Trophoblast cell (in vitro differentiated cells and primary cell): ENCODE measurements around the gene ANTXR1.

Experiments
- DNase-seq, 2 donors: peaks; one replicate each; pipeline ENCODE4 v3.0.0-alpha.2; 2016
- H2AFZ ChIP-seq: 2 replicates; pipeline ENCODE4 v1.6.1; 2013; ENCODE audit warnings: low read length, moderate library complexity, mild to moderate bottlenecking; ENCODE audit not compliant: insufficient read depth, poor library complexity
- H2AK5ac ChIP-seq: 2 replicates; pipeline ENCODE4 v1.6.1; 2013; ENCODE audit warnings: mild to moderate bottlenecking, low read length
- H2BK120ac ChIP-seq: 2 replicates; pipeline ENCODE4 v1.6.1; 2013; ENCODE audit warnings: low read length, mild to moderate bottlenecking, moderate library complexity; ENCODE audit not compliant: insufficient read depth, poor library complexity
- H2BK12ac ChIP-seq: 2 replicates; pipeline ENCODE4 v1.6.1; 2013; ENCODE audit warnings: mild to moderate bottlenecking, low read length, moderate library complexity
- H2BK5ac ChIP-seq: 2 replicates; pipeline ENCODE4 v1.6.1; 2013; ENCODE audit warnings: low read length, low read depth, moderate library complexity, mild to moderate bottlenecking; ENCODE audit not compliant: poor library complexity
- H3K14ac ChIP-seq: 2 replicates; pipeline ENCODE4 v1.6.1; 2013; ENCODE audit warnings: mild to moderate bottlenecking, low read length
- H3K18ac ChIP-seq: 2 replicates; pipeline ENCODE4 v1.6.1; 2013; ENCODE audit warnings: mild to moderate bottlenecking, low read length
- H3K23ac ChIP-seq: 2 replicates; pipeline ENCODE4 v1.6.1; 2013; ENCODE audit warnings: low read length
- H3K27ac ChIP-seq: 2 replicates; pipeline ENCODE4 v1.5.1; 2013; ENCODE audit warnings: low read depth, mild to moderate bottlenecking, inconsistent platforms, low read length, moderate library complexity
- H3K27me3 ChIP-seq: 2 replicates; pipeline ENCODE4 v1.6.1; 2013; ENCODE audit warnings: inconsistent platforms, mild to moderate bottlenecking, low read length, moderate library complexity; ENCODE audit not compliant: insufficient read depth
- H3K36me3 ChIP-seq, 2 experiments: 1 replicate in 1 of 2; 2 replicates in 1 of 2; pipeline ENCODE4 v1.6.1; 2013; ENCODE audit warnings: low read length in 2 of 2, mild to moderate bottlenecking in 2 of 2, moderate library complexity in 1 of 2; ENCODE audit not compliant: insufficient read depth in 2 of 2, control insufficient read depth in 1 of 2
- H3K4ac ChIP-seq: 2 replicates; pipeline ENCODE4 v1.6.1; 2013; ENCODE audit warnings: low read depth, mild to moderate bottlenecking, low read length, moderate library complexity
- H3K4me1 ChIP-seq, 2 experiments: 1 replicate in 1 of 2; 2 replicates in 1 of 2; pipeline ENCODE4 v1.6.1; 2013; ENCODE audit warnings: low read length in 2 of 2, mild to moderate bottlenecking in 2 of 2, moderate library complexity in 1 of 2; ENCODE audit not compliant: insufficient read depth in 2 of 2, control insufficient read depth in 1 of 2
- H3K4me2 ChIP-seq: 2 replicates; pipeline ENCODE4 v1.6.1; 2013; ENCODE audit warnings: inconsistent platforms, mild to moderate bottlenecking, low read length, moderate library complexity
- H3K4me3 ChIP-seq: 2 replicates; pipeline ENCODE4 v1.5.1; 2013; ENCODE audit warnings: mild to moderate bottlenecking, low read depth, low read length, inconsistent platforms
- H3K79me1 ChIP-seq: one replicate; pipeline ENCODE4 v1.6.1; 2013; ENCODE audit warnings: low read length
- H3K79me2 ChIP-seq: 2 replicates; pipeline ENCODE4 v1.6.1; 2013; ENCODE audit warnings: low read length, mild to moderate bottlenecking; ENCODE audit not compliant: control insufficient read depth, insufficient read depth, poor library complexity
- H3K9ac ChIP-seq: 2 replicates; pipeline ENCODE4 v1.6.1; 2013; ENCODE audit warnings: mild to moderate bottlenecking, low read length
- H3K9me3 ChIP-seq: 2 replicates; pipeline ENCODE4 v1.6.1; 2013; ENCODE audit warnings: low read depth, mild to moderate bottlenecking, control low read depth, inconsistent platforms, low read length; ENCODE audit not compliant: insufficient read depth
- H4K12ac ChIP-seq: 2 replicates; pipeline ENCODE4 v1.6.1; 2013; ENCODE audit warnings: low read depth, mild to moderate bottlenecking, low read length, moderate library complexity
- H4K8ac ChIP-seq: 2 replicates; pipeline ENCODE4 v1.6.1; 2013; ENCODE audit warnings: low read depth, mild to moderate bottlenecking, low read length, moderate library complexity
- H4K91ac ChIP-seq: one replicate; pipeline ENCODE4 v1.6.1; 2013; ENCODE audit warnings: low read depth, mild to moderate bottlenecking, low read length, moderate library complexity
- WGBS: extraction: QIAGEN DNeasy Blood & Tissue Kit; methylation state at CpG from one replicate; pipeline ENCODE4 v1.1.7; 2013; ENCODE audit warnings: missing lambda C conversion rate; ENCODE audit not compliant: insufficient read length, insufficient coverage; ENCODE audit errors: extremely low coverage; 5-methylcytosine and 5-hydroxymethylcytosine counted together

ANTXR1 gene

DNA sequence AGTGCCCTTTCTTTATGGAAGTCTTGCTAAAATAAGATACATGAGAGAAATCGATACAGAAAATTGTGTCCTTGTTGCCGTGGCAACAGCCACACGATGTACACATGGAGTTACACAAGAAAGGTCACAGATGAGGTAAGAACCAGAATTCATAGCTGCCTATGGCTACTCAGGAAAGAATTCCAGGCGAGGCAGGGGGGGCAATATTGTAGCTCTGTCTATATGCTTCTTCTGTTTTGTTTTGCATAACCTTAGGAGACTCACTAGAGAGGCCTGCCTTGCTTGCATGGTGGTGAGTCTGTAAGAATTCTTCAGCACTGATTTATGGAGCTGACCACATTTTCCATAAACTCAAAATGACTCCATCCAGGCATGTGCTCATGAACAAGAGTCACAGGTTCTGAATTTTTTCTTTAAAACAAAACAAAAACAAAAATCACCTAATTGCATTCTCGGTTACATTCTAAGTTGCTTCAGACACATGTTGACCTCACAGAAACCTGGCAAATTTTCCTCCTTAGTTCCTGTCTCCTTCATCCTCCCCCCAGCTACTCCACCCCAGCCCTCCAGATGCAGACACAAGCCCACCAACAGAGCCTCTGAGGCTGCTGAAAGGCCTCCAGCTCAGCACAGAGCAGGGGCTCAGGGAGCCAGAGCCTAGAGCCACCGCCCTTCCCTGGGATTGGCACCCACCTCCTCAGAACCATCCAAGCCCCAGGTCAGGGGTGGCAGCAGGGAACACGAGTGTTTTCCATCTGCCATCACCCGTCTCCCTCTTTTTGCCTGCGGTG is 183.5 kb downstream of the ANTXR1 start:
- WGBS: no CpG with 5 or more reads among the region's 9 CpGs
- H3K79me2 ChIP-seq: no peaks in the 10 kb centered on the region

DNA sequence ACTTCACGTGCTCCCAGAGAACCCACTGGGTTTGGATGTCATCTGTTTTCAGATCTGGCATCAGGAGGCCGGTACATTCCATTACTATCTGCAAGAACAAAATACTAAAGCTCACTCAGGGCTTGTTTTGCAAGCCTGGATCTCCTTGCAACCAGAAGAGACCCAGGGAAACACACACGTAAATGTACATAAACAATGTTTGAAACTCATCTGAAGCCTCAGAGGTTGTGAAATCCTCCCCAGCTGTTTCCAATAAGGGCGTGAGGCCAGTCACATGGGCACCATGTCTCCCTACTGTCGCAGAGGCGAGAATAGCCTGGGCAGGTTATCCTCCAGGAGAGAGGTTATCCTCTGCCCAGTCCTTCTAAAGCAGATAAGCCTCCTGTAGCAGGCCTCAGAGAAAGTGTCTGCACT is 187.1 kb downstream of the ANTXR1 start:
- H4K12ac ChIP-seq: no peak overlapping the region
- no CpG with 5 or more reads among the region's 6 CpGs for WGBS
- DNase-seq: peak; percentile 75 to 93
- no peak overlapping the region for H4K8ac ChIP-seq
- no peak overlapping the region for H2AK5ac ChIP-seq
- H2BK5ac ChIP-seq: no peak overlapping the region
- no peaks in the 10 kb centered on the region for H3K9me3 ChIP-seq
- H3K4me1 ChIP-seq: no peaks in the 10 kb centered on the region
- no peak overlapping the region for H3K4me2 ChIP-seq
- no peak overlapping the region for H3K9ac ChIP-seq
- no peak overlapping the region for H3K4ac ChIP-seq
- H3K27ac ChIP-seq: no peak overlapping the region
- H2BK120ac ChIP-seq: no peak overlapping the region
- H2BK12ac ChIP-seq: no peak overlapping the region
- no peak overlapping the region for H4K91ac ChIP-seq
- no peaks in the 10 kb centered on the region for H3K36me3 ChIP-seq
- no peaks in the 10 kb centered on the region for H3K27me3 ChIP-seq
- no peak overlapping the region for H3K14ac ChIP-seq
- no peaks in the 10 kb centered on the region for H3K79me1 ChIP-seq
- H3K4me3 ChIP-seq: no peak overlapping the region
- H3K79me2 ChIP-seq: no peaks in the 10 kb centered on the region
- no peak overlapping the region for H3K23ac ChIP-seq
- H3K18ac ChIP-seq: no peak overlapping the region
- H2AFZ ChIP-seq: no peak overlapping the region

More for the DNA sequence above, 183.5 kb downstream of the ANTXR1 start:
- Histone ChIP-seq H3K4me3 (no peak overlapping the region), H3K9ac (no peak overlapping the region), H4K8ac (no peak overlapping the region), H3K79me1 (no peaks in the 10 kb centered on the region), H3K36me3 (no peaks in the 10 kb centered on the region), H3K4me2 (no peak overlapping the region), H3K27me3 (no peaks in the 10 kb centered on the region), H4K91ac (no peak overlapping the region), H3K9me3 (no peaks in the 10 kb centered on the region), H2AK5ac (no peak overlapping the region), H2BK5ac (no peak overlapping the region), H2BK120ac (no peak overlapping the region), H4K12ac (no peak overlapping the region), H3K23ac (no peak overlapping the region), H3K14ac (no peak overlapping the region), H3K4ac (no peak overlapping the region), H2BK12ac (no peak overlapping the region), H2AFZ (no peak overlapping the region), H3K18ac (no peak overlapping the region), H3K27ac (no peak overlapping the region), H3K4me1 (peaks cover 0 to 4% of the 10 kb centered on the region in 2 experiments)
- peak; percentile 86 to 96 for DNase-seq

DNA sequence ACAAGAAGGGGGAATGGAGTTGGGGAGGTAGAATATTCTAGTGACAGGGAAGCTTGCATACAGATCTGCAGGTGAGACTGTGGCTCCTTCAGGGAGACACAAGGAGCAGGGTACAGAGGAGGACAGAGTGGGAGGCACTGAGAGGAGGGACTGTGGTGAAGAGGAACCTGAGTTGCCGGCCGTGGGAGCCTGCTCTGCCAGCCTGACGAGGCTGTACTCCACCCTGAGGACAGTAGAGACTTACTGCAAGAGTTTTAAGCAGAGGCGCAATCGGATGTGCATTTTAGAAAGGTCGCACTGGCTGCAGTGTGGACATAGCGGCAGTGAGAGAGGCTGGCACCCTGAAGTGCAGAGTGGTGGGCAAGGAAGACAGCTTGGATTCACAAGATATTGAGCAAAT is 188.3 kb downstream of the ANTXR1 start:
- no peak overlapping the region for H2BK12ac ChIP-seq
- peak in 1 of 2 donors; percentile 41 for DNase-seq
- no peak overlapping the region for H3K9ac ChIP-seq
- no peak overlapping the region for H4K91ac ChIP-seq
- H3K9me3 ChIP-seq: no peaks in the 10 kb centered on the region
- no peak overlapping the region for H3K18ac ChIP-seq
- H2AK5ac ChIP-seq: no peak overlapping the region
- H3K23ac ChIP-seq: no peak overlapping the region
- no peak overlapping the region for H2BK5ac ChIP-seq
- H3K27ac ChIP-seq: no peak overlapping the region
- no peaks in the 10 kb centered on the region for H3K4me1 ChIP-seq
- no peaks in the 10 kb centered on the region for H3K79me2 ChIP-seq
- WGBS: no CpG with 5 or more reads among the region's 7 CpGs
- H3K79me1 ChIP-seq: no peaks in the 10 kb centered on the region
- H2BK120ac ChIP-seq: no peak overlapping the region
- no peak overlapping the region for H3K4me3 ChIP-seq
- no peak overlapping the region for H3K14ac ChIP-seq
- H4K12ac ChIP-seq: no peak overlapping the region
- H3K4ac ChIP-seq: no peak overlapping the region
- H3K4me2 ChIP-seq: no peak overlapping the region
- H3K36me3 ChIP-seq: no peaks in the 10 kb centered on the region
- H4K8ac ChIP-seq: no peak overlapping the region
- no peaks in the 10 kb centered on the region for H3K27me3 ChIP-seq
- no peak overlapping the region for H2AFZ ChIP-seq

DNA sequence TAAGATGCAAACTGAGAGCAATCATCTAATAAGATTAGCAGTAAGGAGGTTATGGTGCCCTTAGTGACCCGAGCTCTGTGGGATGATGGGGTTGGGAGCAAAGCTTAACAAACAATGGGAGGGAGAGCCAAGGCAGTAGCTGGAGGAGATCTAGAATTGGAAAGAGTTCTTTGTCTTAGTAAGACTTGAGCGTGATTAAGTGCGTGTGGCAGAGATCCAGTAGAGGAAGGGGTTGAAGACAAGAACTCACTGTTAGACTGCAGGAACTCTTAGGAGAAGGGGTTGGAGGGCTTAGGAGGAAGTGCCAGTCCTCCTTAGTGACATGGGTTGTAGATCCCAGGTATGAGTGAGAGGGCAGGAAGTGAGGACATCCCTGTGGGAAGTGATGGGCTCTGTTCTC is 189.3 kb downstream of the ANTXR1 start:
- no peak overlapping the region for H4K8ac ChIP-seq
- H3K36me3 ChIP-seq: no peaks in the 10 kb centered on the region
- no peak overlapping the region for H2AFZ ChIP-seq
- no peaks in the 10 kb centered on the region for H3K79me2 ChIP-seq
- H2BK5ac ChIP-seq: no peak overlapping the region
- no peaks in the 10 kb centered on the region for H3K9me3 ChIP-seq
- no peak overlapping the region for H2BK120ac ChIP-seq
- H3K18ac ChIP-seq: no peak overlapping the region
- no peak overlapping the region for H3K4ac ChIP-seq
- no peak overlapping the region for H2AK5ac ChIP-seq
- no peak for DNase-seq
- H2BK12ac ChIP-seq: no peak overlapping the region
- no peaks in the 10 kb centered on the region for H3K4me1 ChIP-seq
- no peaks in the 10 kb centered on the region for H3K27me3 ChIP-seq
- no peak overlapping the region for H3K4me2 ChIP-seq
- no peaks in the 10 kb centered on the region for H3K79me1 ChIP-seq
- no peak overlapping the region for H4K12ac ChIP-seq
- no peak overlapping the region for H3K27ac ChIP-seq
- no peak overlapping the region for H4K91ac ChIP-seq
- H3K23ac ChIP-seq: no peak overlapping the region
- WGBS: no CpG with 5 or more reads among the region's 3 CpGs
- H3K14ac ChIP-seq: no peak overlapping the region
- H3K9ac ChIP-seq: no peak overlapping the region
- no peak overlapping the region for H3K4me3 ChIP-seq
